ENCODE data around the gene SHROOM3.
"Not testable (repeated sequence)": the region's sequence is repeated elsewhere in the genome, so short reads cannot be mapped to it uniquely, and the experiment has no call there.

SHROOM3 gene

GRCh38 chr4:76703676-76704075 is 268.6 kb downstream of the SHROOM3 start:
- no peak for DNase-seq

GRCh38 chr4:76704133-76704881 is 269.3 kb downstream of the SHROOM3 start:
- peak; percentile 31 for DNase-seq

- no peak for DNase-seq
Observed at GRCh38 chr4:76705472-76705871, 270.4 kb downstream of the SHROOM3 start.

GRCh38 chr4:76706581-76706980 is 271.6 kb downstream of the SHROOM3 start:
- no peak for DNase-seq

GRCh38 chr4:76708971-76709771 is 274.1 kb downstream of the SHROOM3 start:
- no peak for DNase-seq

GRCh38 chr4:76709772-76710090 is 274.7 kb downstream of the SHROOM3 start:
- DNase-seq, result no peak

- no peak for DNase-seq
Observed at GRCh38 chr4:76712564-76712963, 277.5 kb downstream of the SHROOM3 start.

GRCh38 chr4:76714226-76714625 is 279.2 kb downstream of the SHROOM3 start:
- no peak for DNase-seq

- no peak for DNase-seq
Observed at GRCh38 chr4:76716020-76716419, 281.0 kb downstream of the SHROOM3 start.

- no peak for DNase-seq
Observed at GRCh38 chr4:76716658-76717057, 281.6 kb downstream of the SHROOM3 start.

GRCh38 chr4:76717431-76717830 is 282.4 kb downstream of the SHROOM3 start:
- no peak for DNase-seq

GRCh38 chr4:76718021-76718420 is 283.0 kb downstream of the SHROOM3 start:
- no peak for DNase-seq

GRCh38 chr4:76718831-76719230 is 283.8 kb downstream of the SHROOM3 start:
- no peak for DNase-seq

GRCh38 chr4:76720121-76720520 is 285.1 kb downstream of the SHROOM3 start:
- DNase-seq, result no peak

GRCh38 chr4:76722146-76722545 is 287.1 kb downstream of the SHROOM3 start:
- not testable (repeated sequence) for DNase-seq

GRCh38 chr4:76722838-76723237 is 287.8 kb downstream of the SHROOM3 start:
- no peak for DNase-seq

GRCh38 chr4:76723373-76723772 is 288.3 kb downstream of the SHROOM3 start:
- no peak for DNase-seq

GRCh38 chr4:76723924-76724323 is 288.9 kb downstream of the SHROOM3 start:
- DNase-seq, result no peak

GRCh38 chr4:76725039-76725438 is 290.0 kb downstream of the SHROOM3 start:
- DNase-seq, result no peak

GRCh38 chr4:76726176-76726575 is 291.1 kb downstream of the SHROOM3 start:
- DNase-seq, result no peak

GRCh38 chr4:76726631-76727030 is 291.6 kb downstream of the SHROOM3 start:
- no peak for DNase-seq

GRCh38 chr4:76727934-76728333 is 292.9 kb downstream of the SHROOM3 start:
- DNase-seq, result not testable (repeated sequence)

- no peak for DNase-seq
Observed at GRCh38 chr4:76729460-76729859, 294.4 kb downstream of the SHROOM3 start.

- DNase-seq, result no peak
Observed at GRCh38 chr4:76729980-76730379, 295.0 kb downstream of the SHROOM3 start.
